ENCODE data around the gene SMIM36.
"Not testable (repeated sequence)": the region's sequence is repeated elsewhere in the genome, so short reads cannot be mapped to it uniquely, and the experiment has no call there.

The SMIM36 gene

GRCh38 chr17:55524440-55525220, 13.4 kb upstream of the SMIM36 start:
- no peak for TF ChIP-seq CTCF (IDR thresholded peaks at IDR 0.05; ENCODE audit: low read depth, low read length)
- no peak overlapping the region for H3K4me3 ChIP-seq (ENCODE audit: low read depth, low read length)

GRCh38 chr17:55523032-55523431, 11.8 kb upstream of the SMIM36 start:
- H3K4me3 ChIP-seq (ENCODE audit: low read depth, low read length), result not testable (repeated sequence)

GRCh38 chr17:55521186-55521585, 9.9 kb upstream of the SMIM36 start:
- TF ChIP-seq CTCF (IDR thresholded peaks at IDR 0.05; ENCODE audit: low read depth, low read length), result no peak
- no peak overlapping the region for H3K4me3 ChIP-seq (ENCODE audit: low read depth, low read length)

- TF ChIP-seq CTCF (IDR thresholded peaks at IDR 0.05; ENCODE audit: low read depth, low read length), result no peak
- no peak overlapping the region for H3K4me3 ChIP-seq (ENCODE audit: low read depth, low read length)
Measured at GRCh38 chr17:55520402-55520801, 9.2 kb upstream of the SMIM36 start.

- no peak for TF ChIP-seq CTCF (IDR thresholded peaks at IDR 0.05; ENCODE audit: low read depth, low read length)
- H3K4me3 ChIP-seq (ENCODE audit: low read depth, low read length), result no peak overlapping the region
Measured at GRCh38 chr17:55518510-55518909, 7.3 kb upstream of the SMIM36 start.

GRCh38 chr17:55513885-55514590, 2.8 kb upstream of the SMIM36 start:
- H3K4me3 ChIP-seq (ENCODE audit: low read depth, low read length), result no peak overlapping the region
- TF ChIP-seq CTCF (IDR thresholded peaks at IDR 0.05; ENCODE audit: low read depth, low read length), result peak; percentile 86

- H3K4me3 ChIP-seq (ENCODE audit: low read depth, low read length), result not testable (repeated sequence)
Measured at GRCh38 chr17:55507669-55508068, 3.6 kb downstream of the SMIM36 start.

- not testable (repeated sequence) for H3K4me3 ChIP-seq (ENCODE audit: low read depth, low read length)
Measured at GRCh38 chr17:55501626-55502025, 9.6 kb downstream of the SMIM36 start.

GRCh38 chr17:55500103-55500502, 11.1 kb downstream of the SMIM36 start:
- H3K4me3 ChIP-seq (ENCODE audit: low read depth, low read length), result no peak overlapping the region
- no peak for TF ChIP-seq CTCF (IDR thresholded peaks at IDR 0.05; ENCODE audit: low read depth, low read length)
